DND-41 (cell line): ENCODE measurements around the gene PSMA4.

ENCODE experiments used
- CTCF ChIP-seq: IDR thresholded peaks from 2 replicates; pipeline ENCODE4 v1.5.1; 2012; ENCODE audit warnings: borderline replicate concordance, low read length, moderate library complexity, mild to moderate bottlenecking; ENCODE audit not compliant: poor library complexity, severe bottlenecking; ENCODE audit errors: extremely low read depth
- EZH2 ChIP-seq: IDR thresholded peaks from 3 replicates; pipeline ENCODE4 v1.6.1; 2012; ENCODE audit warnings: borderline replicate concordance, low read depth, mild to moderate bottlenecking, moderate library complexity, low read length, inconsistent platforms; ENCODE audit not compliant: severe bottlenecking

GRCh38 chr15:78567531-78567930 lies 27.3 kb downstream of the PSMA4 start:
- TF ChIP-seq CTCF (no peak), EZH2 (no peak)
